H1 (cell line): ENCODE results near the gene BAIAP2L2. TPM values are rescaled to one million over a fixed set of nuclear protein-coding genes. Genes with fewer than 3 reads are reported as not detected.

Experiments used
- CTCF ChIA-PET: fragments of 300-600 bp; sonication (Branson Sonifier 250); formaldehyde crosslinking; loops from one replicate; lab custom pipeline; 2021; ENCODE audit not compliant: partially characterized antibody; lab: Charles Lee
- POLR2A ChIA-PET: fragments of 300-600 bp; sonication (Branson Sonifier 250); formaldehyde crosslinking; loops from one replicate; lab custom pipeline; 2021; ENCODE audit warnings: inconsistent platforms; ENCODE audit not compliant: partially characterized antibody; lab: Charles Lee
- DNase-seq, 2 experiments: peaks; one replicate each; pipeline versions ENCODE4 v3.0.0 to v3.0.0-alpha.2; 2010 to 2022; ENCODE audit warnings: low spot score in 2 of 2, low read depth in 1 of 2, mixed read lengths in 1 of 2
- FAIRE-seq: peaks from 2 replicates; lab custom pipeline; 2011; peaks lifted over from hg19 to GRCh38; lab: Jason Lieb, UNC
- H2AFZ ChIP-seq: 2 replicates; pipeline ENCODE4 v1.8.1; 2012; ENCODE audit warnings: low read length, inconsistent platforms
- H2AK5ac ChIP-seq: 2 replicates; pipeline ENCODE4 v1.6.1; 2013; ENCODE audit warnings: low read depth, low read length
- H2BK120ac ChIP-seq: replicated peaks from 2 replicates; pipeline ENCODE3; 2013; ENCODE audit warnings: low read depth, low read length, inconsistent platforms
- H2BK12ac ChIP-seq: 2 replicates; pipeline ENCODE4 v1.6.1; 2013; ENCODE audit warnings: low read depth, low read length
- H2BK15ac ChIP-seq: 2 replicates; pipeline ENCODE4 v1.6.1; 2013; ENCODE audit warnings: low read length
- H2BK20ac ChIP-seq: 2 replicates; pipeline ENCODE4 v1.6.1; 2013; ENCODE audit warnings: low read length
- H2BK5ac ChIP-seq: 2 replicates; pipeline ENCODE4 v1.6.1; 2013; ENCODE audit warnings: low read depth, low read length
- H3K14ac ChIP-seq: 2 replicates; pipeline ENCODE4 v1.6.1; 2013; ENCODE audit warnings: inconsistent platforms; ENCODE audit not compliant: insufficient read length
- H3K18ac ChIP-seq: 2 replicates; pipeline ENCODE4 v1.6.1; 2013; ENCODE audit warnings: low read length; ENCODE audit errors: extremely low read depth
- H3K23ac ChIP-seq: 2 replicates; pipeline ENCODE4 v1.6.1; 2013; ENCODE audit warnings: inconsistent platforms; ENCODE audit not compliant: insufficient read length
- H3K23me2 ChIP-seq: 2 replicates; pipeline ENCODE4 v1.6.1; 2013; ENCODE audit warnings: low read depth, low read length
- H3K27ac ChIP-seq: 2 replicates; pipeline ENCODE4 v1.6.1; 2011; ENCODE audit warnings: low read depth, low read length, inconsistent platforms
- H3K27me3 ChIP-seq, 4 experiments: replicated peaks in 1 of 4; 1 replicate in 1 of 4; 2 replicates in 3 of 4; pipeline versions ENCODE4 v1.6.1 to v1.8.1; 2011 to 2013; ENCODE audit warnings: low read length in 3 of 4, mild to moderate bottlenecking in 3 of 4, inconsistent platforms in 2 of 4, mixed read lengths in 2 of 4, moderate library complexity in 1 of 4; ENCODE audit not compliant: control insufficient read depth in 3 of 4, insufficient read depth in 3 of 4; ENCODE audit errors: extremely low read depth in 1 of 4
- H3K36me3 ChIP-seq, 4 experiments: 2 replicates each; pipeline versions ENCODE4 v1.6.1 to v1.8.1; 2011 to 2013; ENCODE audit warnings: mild to moderate bottlenecking in 4 of 4, low read length in 3 of 4, moderate library complexity in 2 of 4, control low read depth in 1 of 4, inconsistent platforms in 1 of 4; ENCODE audit not compliant: insufficient read depth in 4 of 4, control insufficient read depth in 2 of 4
- H3K4ac ChIP-seq: replicated peaks from 2 replicates; pipeline ENCODE3; 2013; ENCODE audit warnings: low read length, low read depth, mixed read lengths, inconsistent platforms; ENCODE audit not compliant: insufficient read length
- H3K4me1 ChIP-seq, 4 experiments: replicated peaks in 1 of 4; 1 replicate in 1 of 4; 2 replicates in 3 of 4; pipeline versions ENCODE4 v1.6.1 to v1.8.1; 2011 to 2013; ENCODE audit warnings: low read length in 3 of 4, inconsistent platforms in 2 of 4, mixed read lengths in 1 of 4; ENCODE audit not compliant: insufficient read depth in 4 of 4, control insufficient read depth in 3 of 4
- H3K4me2 ChIP-seq, 2 experiments: 2 replicates each; pipeline versions ENCODE4 v1.6.1 to v1.8.1; 2011 to 2013; ENCODE audit warnings: low read depth in 2 of 2, low read length in 2 of 2, control low read depth in 1 of 2, inconsistent platforms in 1 of 2, mild to moderate bottlenecking in 1 of 2; ENCODE audit not compliant: insufficient read depth in 1 of 2
- H3K4me3 ChIP-seq, 4 experiments: fragments of 200-600, 300-600 bp in 1 of 4; sonication (generic), shearing (Covaris generic), sonication (Bioruptor Twin) in 1 of 4; 2 replicates each; pipeline versions ENCODE4 v1.5.1 to v1.8.1; 2011 to 2016; ENCODE audit warnings: low read length in 4 of 4, low read depth in 3 of 4, control low read depth in 2 of 4, inconsistent platforms in 2 of 4, mild to moderate bottlenecking in 2 of 4, mixed read lengths in 1 of 4, moderate library complexity in 1 of 4; ENCODE audit not compliant: insufficient read depth in 2 of 4; ENCODE audit errors: extremely low read depth in 1 of 4
- H3K56ac ChIP-seq: replicated peaks from 2 replicates; pipeline ENCODE3; 2013; ENCODE audit warnings: low read depth, mild to moderate bottlenecking, mixed read lengths, low read length, inconsistent platforms; ENCODE audit not compliant: insufficient read length
- H3K79me1 ChIP-seq: 2 replicates; pipeline ENCODE4 v1.6.1; 2013; ENCODE audit warnings: low read depth, low read length, control low read depth
- H3K79me2 ChIP-seq, 2 experiments: 2 replicates each; pipeline versions ENCODE4 v1.6.1 to v1.8.1; 2012 to 2013; ENCODE audit warnings: low read length in 2 of 2, mild to moderate bottlenecking in 2 of 2, inconsistent platforms in 1 of 2; ENCODE audit not compliant: insufficient read depth in 2 of 2, control insufficient read depth in 1 of 2
- H3K9ac ChIP-seq, 4 experiments: replicated peaks in 1 of 4; 1 replicate in 1 of 4; 2 replicates in 3 of 4; pipeline versions ENCODE4 v1.6.1 to v1.8.1; 2011 to 2013; ENCODE audit warnings: low read depth in 3 of 4, low read length in 3 of 4, control low read depth in 2 of 4, mild to moderate bottlenecking in 2 of 4, moderate library complexity in 2 of 4, inconsistent platforms in 1 of 4; ENCODE audit errors: extremely low read depth in 1 of 4
- H3K9me3 ChIP-seq, 2 experiments: 2 replicates each; pipeline versions ENCODE4 v1.6.1 to v1.8.1; 2012 to 2013; ENCODE audit warnings: mild to moderate bottlenecking in 2 of 2, moderate library complexity in 2 of 2, control low read depth in 1 of 2, inconsistent platforms in 1 of 2, low read depth in 1 of 2, low read length in 1 of 2, mixed read lengths in 1 of 2; ENCODE audit not compliant: insufficient read depth in 2 of 2
- H4K20me1 ChIP-seq, 2 experiments: replicated peaks in 1 of 2; 2 replicates each; pipeline versions ENCODE3 to v1.8.1; 2011 to 2013; ENCODE audit warnings: inconsistent platforms in 2 of 2, low read length in 2 of 2, mild to moderate bottlenecking in 1 of 2; ENCODE audit not compliant: insufficient read depth in 2 of 2, control insufficient read depth in 1 of 2
- H4K5ac ChIP-seq: 2 replicates; pipeline ENCODE4 v1.6.1; 2013; ENCODE audit warnings: low read length, low read depth, mixed read lengths, inconsistent platforms; ENCODE audit not compliant: insufficient read length
- H4K8ac ChIP-seq: 2 replicates; pipeline ENCODE4 v1.8.0; 2013; ENCODE audit warnings: mild to moderate bottlenecking, moderate library complexity, low read length, inconsistent platforms; ENCODE audit not compliant: insufficient read depth; ENCODE audit errors: extremely low read depth
- H4K91ac ChIP-seq: replicated peaks from 2 replicates; pipeline ENCODE3; 2013; ENCODE audit warnings: low read length, mixed read lengths, inconsistent platforms; ENCODE audit not compliant: insufficient read length
- CTCF ChIP-seq, 3 experiments: IDR thresholded peaks; 1 replicate in 2 of 3; 2 replicates in 1 of 3; pipeline versions ENCODE4 v1.5.1 to v1.6.1; 2011; ENCODE audit warnings: low read length in 3 of 3, mild to moderate bottlenecking in 3 of 3, inconsistent platforms in 2 of 3, low read depth in 1 of 3, moderate library complexity in 1 of 3; ENCODE audit not compliant: insufficient read depth in 1 of 3; ENCODE audit errors: control extremely low read depth in 1 of 3
- EP300 ChIP-seq, 2 experiments: IDR thresholded peaks; 1 replicate in 1 of 2; 2 replicates in 1 of 2; pipeline ENCODE4 v1.6.1; 2011 to 2012; ENCODE audit warnings: low read depth in 2 of 2, low read length in 2 of 2, mild to moderate bottlenecking in 2 of 2, borderline replicate concordance in 1 of 2, inconsistent platforms in 1 of 2, moderate library complexity in 1 of 2
- RAD21 ChIP-seq, 2 experiments: IDR thresholded peaks in 1 of 2; conservative IDR thresholded peaks in 1 of 2; 2 replicates each; pipeline ENCODE4 v1.6.1; 2011; ENCODE audit warnings: low read depth in 2 of 2, low read length in 2 of 2, improper control_type of control experiment in 1 of 2, inconsistent platforms in 1 of 2, mild to moderate bottlenecking in 1 of 2, moderate library complexity in 1 of 2
- RNF2 ChIP-seq: fragments of 200-900, 300-1000 bp; sonication (generic); IDR thresholded peaks from 2 replicates; pipeline ENCODE4 v1.7.1; 2016; ENCODE audit warnings: borderline replicate concordance, low read depth, mild to moderate bottlenecking, antibody characterized with exemption, low read length; ENCODE audit not compliant: poor library complexity, severe bottlenecking; ENCODE audit errors: missing control alignments
- SIRT6 ChIP-seq: IDR thresholded peaks from one replicate; pipeline ENCODE4 v1.7.1; 2012; ENCODE audit warnings: low read length, inconsistent platforms
- USF2 ChIP-seq: IDR thresholded peaks from 2 replicates; pipeline ENCODE4 v1.6.1; 2011; ENCODE audit warnings: low read length, improper control_type of control experiment
- WGBS, 2 experiments: shearing (Covaris generic) in 1 of 2; methylation state at CpG; one replicate each; pipeline versions ENCODE4 v1.1.6 to v1.1.7; 2013 to 2015; ENCODE audit warnings: low lambda C conversion rate in 2 of 2, mixed read lengths in 2 of 2, inconsistent platforms in 1 of 2, low coverage in 1 of 2, missing lambda C conversion rate in 1 of 2; ENCODE audit not compliant: insufficient replicate concordance in 2 of 2, insufficient coverage in 1 of 2, insufficient read length in 1 of 2; ENCODE audit errors: extremely low coverage in 1 of 2, missing lambda C conversion rate in 1 of 2; 5-methylcytosine and 5-hydroxymethylcytosine counted together
- polyA plus RNA-seq, 7 experiments: library from polyadenylated mRNA; depleted of rRNA in 3 of 7; stranded (reverse) in 5 of 7; unstranded in 2 of 7; fragments of >200 nt in 5 of 7; fragments of 200-250 nt in 2 of 7; gene quantifications; 1 replicate in 5 of 7; 2 replicates in 1 of 7; 4 replicates in 1 of 7; pipeline versions ENCODE4 v1.2.1 to v1.2.3, GENCODE V29; 2011 to 2013; ENCODE audit warnings: missing spikeins in 2 of 7, mixed read lengths in 2 of 7
- total RNA-seq: library from RNA; stranded (reverse); fragmentation: NEBNext Ultra II Directional; extraction: Animal tissue kit (Norgen Biotek cat#: 25700); gene quantifications from 2 replicates; pipeline ENCODE4 v1.2.1, GENCODE V29; 2021

Gene BAIAP2L2
- total and polyA plus RNA-seq, 2 of the 8 experiments (the other 6 are each of a cell fraction or from before 2014, with no cell fraction given) = 5.4 to 10.0 TPM

- no peak overlapping the region for H3K56ac ChIP-seq
- H3K79me2 ChIP-seq = no peaks in the 10 kb centered on the region
- no peak overlapping the region for H3K4me2 ChIP-seq
- no peaks in the 10 kb centered on the region for H3K79me1 ChIP-seq
- WGBS, 2 experiments = 92% methylated on average over 27 of the region's 32 CpGs; no CpG with 5 or more reads in 1 of the 2 experiments
- H2BK12ac ChIP-seq = no peak overlapping the region
- no peak overlapping the region for H2AK5ac ChIP-seq
- DNase-seq = no peak
- no peak overlapping the region for H2BK5ac ChIP-seq
- no peak for FAIRE-seq
- H3K9me3 ChIP-seq = no peaks in the 10 kb centered on the region
- no peak overlapping the region for H3K4me3 ChIP-seq
- H3K23me2 ChIP-seq = no peaks in the 10 kb centered on the region
- no peaks in the 10 kb centered on the region for H3K4me1 ChIP-seq
- H3K14ac ChIP-seq = no peak overlapping the region
- H4K8ac ChIP-seq = no peak overlapping the region; the same call in 1 of the 2 replicates
- H4K20me1 ChIP-seq = peaks cover 0 to 5% of the 10 kb centered on the region in 2 experiments
- no peak overlapping the region for H3K23ac ChIP-seq
- peaks cover 0 to 9% (median 6%) of the 10 kb centered on the region in 4 experiments; a peak in 6 of 7 replicates for H3K27me3 ChIP-seq
- no peak overlapping the region for H3K18ac ChIP-seq
- H3K4ac ChIP-seq = no peak overlapping the region
- no peak overlapping the region for H3K9ac ChIP-seq
- no peak overlapping the region for H2AFZ ChIP-seq
- H3K27ac ChIP-seq = no peak overlapping the region
- ChIA-PET CTCF (interaction anchor here (0.8 to 12.5 kb wide), 11 partner anchors 8 to 164 kb away, joined by 3 to 264 read pairs (median 7); partner anchors contain the start of gene PICK1), POLR2A (interaction anchor here (0.6 to 1.8 kb wide), 3 partner anchors 22 to 415 kb away, joined by 3 to 6 read pairs (median 3); no protein-coding TSS in a partner anchor)
- no peak overlapping the region for H2BK120ac ChIP-seq
- H3K36me3 ChIP-seq = peaks cover 3 to 13% (median 3%) of the 10 kb centered on the region in 4 experiments; a peak in 5 of 8 replicates
- H2BK20ac ChIP-seq = no peak overlapping the region
- no peak overlapping the region for H2BK15ac ChIP-seq
- H4K91ac ChIP-seq = no peak overlapping the region
- H4K5ac ChIP-seq = no peak overlapping the region
- TF ChIP-seq USF2 = no peak
- no peak for TF ChIP-seq RNF2
- TF ChIP-seq EP300 (IDR thresholded peaks at IDR 0.05; ENCODE audit: borderline replicate concordance in 1 of 2, low read depth in 2 of 2, low read length in 2 of 2) = no peak
- no peak for TF ChIP-seq RAD21 (IDR thresholded peaks at IDR 0.05 in 1 of 2, conservative IDR thresholded peaks at IDR 0.05 in 1 of 2; ENCODE audit: low read depth in 2 of 2, low read length in 2 of 2)
- TF ChIP-seq CTCF (IDR thresholded peaks at IDR 0.05; ENCODE audit: control extremely low read depth in 1 of 3, insufficient read depth in 1 of 3, low read depth in 1 of 3, low read length in 3 of 3) = no peak
- no peak for TF ChIP-seq SIRT6
Observed at GRCh38 chr22:38075105-38075825, 35.2 kb downstream of the BAIAP2L2 start.
